SK-N-SH (cell line): ENCODE measurements around the gene BMPR1B. TPM values are rescaled to one million over a fixed set of nuclear protein-coding genes. Genes with fewer than 3 reads are reported as not detected.

ENCODE experiments used
- CTCF ChIA-PET: fragments of 300-600, 350-600 bp; formaldehyde crosslinking; extraction: SDS; loops from one replicate; lab custom pipeline; 2021; lab: Yijun Ruan, JAX
- POLR2A ChIA-PET: fragments of 350-600 bp; sonication (Branson Sonifier 250); formaldehyde crosslinking; extraction: SDS; loops from one replicate; lab custom pipeline; 2020; ENCODE audit warnings: antibody characterized with exemption, inconsistent platforms; lab: Yijun Ruan, JAX
- DNase-seq: peaks from one replicate; pipeline ENCODE4 v3.0.0; 2012
- H2AFZ ChIP-seq: fragments of 200-600 bp; sonication (generic); 2 replicates; pipeline ENCODE4 v1.8.1; 2016; ENCODE audit warnings: antibody characterized with exemption, mild to moderate bottlenecking, low read depth
- H3F3A ChIP-seq: fragments of 200-600 bp; sonication (generic); replicated peaks from 2 replicates; pipeline ENCODE3; 2016; ENCODE audit warnings: antibody characterized with exemption, mild to moderate bottlenecking; ENCODE audit not compliant: insufficient read depth
- H3K27ac ChIP-seq, 2 experiments: fragments of 200-500 bp in 1 of 2; fragments of 200-600 bp in 1 of 2; sonication (Bioruptor generic) in 1 of 2; sonication (generic), shearing (Covaris generic) in 1 of 2; 2 replicates each; pipeline versions ENCODE4 v1.5.1 to v1.6.1; 2014 to 2016; ENCODE audit warnings: low read depth in 2 of 2, inconsistent platforms in 1 of 2, low read length in 1 of 2, mild to moderate bottlenecking in 1 of 2, mixed read lengths in 1 of 2
- H3K27me3 ChIP-seq: fragments of 200-600 bp; sonication (generic), shearing (Covaris generic); 2 replicates; pipeline ENCODE4 v1.6.1; 2016; ENCODE audit warnings: mixed run types; ENCODE audit not compliant: insufficient read depth
- H3K36me3 ChIP-seq, 2 experiments: fragments of 200-500 bp in 1 of 2; fragments of 200-600 bp in 1 of 2; sonication (Bioruptor generic) in 1 of 2; sonication (generic) in 1 of 2; replicated peaks in 1 of 2; 2 replicates each; pipeline versions ENCODE3 to v1.5.1; 2014 to 2016; ENCODE audit warnings: low read length in 1 of 2, mild to moderate bottlenecking in 1 of 2; ENCODE audit not compliant: insufficient read depth in 2 of 2, control insufficient read depth in 1 of 2
- H3K4me1 ChIP-seq, 2 experiments: fragments of 200-500 bp in 1 of 2; fragments of 200-600 bp in 1 of 2; sonication (Bioruptor generic) in 1 of 2; sonication (generic), shearing (Covaris generic) in 1 of 2; 2 replicates each; pipeline versions ENCODE4 v1.5.1 to v1.6.1; 2014 to 2016; ENCODE audit warnings: low read depth in 1 of 2, low read length in 1 of 2, mixed run types in 1 of 2; ENCODE audit not compliant: insufficient read depth in 2 of 2, control insufficient read depth in 1 of 2
- H3K4me2 ChIP-seq: fragments of 200-600 bp; sonication (generic), shearing (Covaris generic); 2 replicates; pipeline ENCODE4 v1.6.1; 2017; ENCODE audit warnings: mixed run types
- H3K4me3 ChIP-seq, 2 experiments: fragments of 200-500 bp in 1 of 2; fragments of 200-600 bp in 1 of 2; sonication (Bioruptor generic) in 1 of 2; sonication (generic), shearing (Covaris generic) in 1 of 2; 2 replicates each; pipeline versions ENCODE4 v1.5.1 to v1.8.1; 2014 to 2016; ENCODE audit warnings: low read depth in 2 of 2, inconsistent platforms in 1 of 2, low read length in 1 of 2, mild to moderate bottlenecking in 1 of 2, mixed read lengths in 1 of 2, moderate library complexity in 1 of 2
- H3K79me2 ChIP-seq: fragments of 200-600 bp; sonication (generic); 2 replicates; pipeline ENCODE4 v1.8.1; 2017; ENCODE audit warnings: mild to moderate bottlenecking; ENCODE audit not compliant: insufficient read depth
- H3K9ac ChIP-seq: fragments of 200-600 bp; sonication (generic); 2 replicates; pipeline ENCODE4 v1.6.1; 2017; ENCODE audit warnings: mixed run types
- H3K9me2 ChIP-seq: fragments of 200-600 bp; sonication (generic); 2 replicates; pipeline ENCODE4 v1.6.1; 2017; ENCODE audit warnings: mixed run types
- H3K9me3 ChIP-seq: fragments of 200-600 bp; sonication (generic); 2 replicates; pipeline ENCODE4 v1.6.1; 2017; ENCODE audit warnings: mixed run types, mild to moderate bottlenecking, moderate library complexity
- H4K20me1 ChIP-seq: fragments of 200-600 bp; sonication (generic); 2 replicates; pipeline ENCODE4 v1.6.1; 2017; ENCODE audit warnings: mild to moderate bottlenecking, mixed run types; ENCODE audit not compliant: insufficient read depth
- CTCF ChIP-seq: fragments of 200-600 bp; sonication (generic); IDR thresholded peaks from 2 replicates; pipeline ENCODE4 v1.6.1; 2017; ENCODE audit warnings: antibody characterized with exemption, mild to moderate bottlenecking, moderate library complexity
- ELF1 ChIP-seq: IDR thresholded peaks from 2 replicates; pipeline ENCODE4 v1.4.0; 2012
- NRF1 ChIP-seq: IDR thresholded peaks from 2 replicates; pipeline ENCODE4 v1.6.1; 2012; ENCODE audit warnings: low read depth, mild to moderate bottlenecking, low read length
- RAD21 ChIP-seq: IDR thresholded peaks from 2 replicates; pipeline ENCODE4 v1.6.1; 2012; ENCODE audit warnings: mild to moderate bottlenecking, low read length
- TCF12 ChIP-seq: IDR thresholded peaks from 2 replicates; pipeline ENCODE4 v1.4.0; 2012
- USF1 ChIP-seq: IDR thresholded peaks from 2 replicates; pipeline ENCODE4 v1.4.0; 2012; ENCODE audit warnings: low read depth, borderline replicate concordance
- USF2 ChIP-seq: fragments of 150-350 bp; IDR thresholded peaks from 2 replicates; pipeline ENCODE4 v1.6.1; 2017; ENCODE audit warnings: antibody characterized with exemption, low read length, low read depth, borderline replicate concordance
- ZBTB33 ChIP-seq: IDR thresholded peaks from 2 replicates; pipeline ENCODE4 v1.4.0; 2012; ENCODE audit warnings: low read depth, borderline replicate concordance
- WGBS: methylation state at CpG from one replicate; pipeline ENCODE4 v1.1.6; 2017; ENCODE audit warnings: low lambda C conversion rate; 5-methylcytosine and 5-hydroxymethylcytosine counted together
- polyA plus RNA-seq, 3 experiments: library from polyadenylated mRNA; depleted of rRNA; stranded (reverse); fragments of >200 nt; gene quantifications; 2 replicates each; pipeline ENCODE4 v1.2.3, GENCODE V29; 2012

BMPR1B gene
- polyA plus RNA-seq, 1 of the 3 experiments (the other 2 are of a cell fraction): 0.16 TPM

DNA sequence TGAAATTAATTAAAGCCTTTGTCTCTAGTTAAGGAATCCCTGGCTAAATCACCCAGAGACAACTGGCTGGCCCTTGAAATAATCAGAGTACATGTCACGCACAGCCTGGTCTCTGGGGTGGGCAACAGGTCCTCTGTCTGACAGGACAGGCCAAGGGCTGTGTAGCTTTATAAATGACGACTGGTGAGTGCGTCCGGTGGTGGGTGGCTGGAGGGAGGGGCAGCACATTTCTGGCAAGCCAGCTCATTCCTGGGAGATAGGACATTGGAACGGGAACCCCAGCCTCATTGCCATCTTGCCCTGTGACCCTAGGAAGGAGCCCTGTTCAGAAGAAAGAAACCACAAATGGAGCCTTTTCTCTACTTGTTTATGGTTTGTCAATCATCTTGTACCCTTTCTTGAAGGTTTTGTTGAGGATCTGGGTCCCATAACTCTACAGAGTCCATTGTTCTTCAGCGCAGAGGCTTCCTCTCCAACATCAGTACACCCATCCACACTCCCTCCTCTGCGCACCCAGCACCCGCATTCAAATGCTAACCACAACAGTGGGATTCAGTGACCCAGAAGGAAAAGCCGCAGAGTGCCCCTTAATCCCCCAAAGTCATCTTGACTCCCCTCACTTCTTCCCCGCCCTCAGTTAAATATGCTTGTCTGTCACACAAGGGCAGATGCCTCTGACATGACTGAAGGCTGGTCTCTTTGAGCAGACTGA is 422.9 kb downstream of the BMPR1B start (continued):
- TF ChIP-seq CTCF: no peak
- TF ChIP-seq USF2: no peak
- no peak for TF ChIP-seq TCF12
- TF ChIP-seq ELF1: no peak
- no peak for TF ChIP-seq ZBTB33
- TF ChIP-seq NRF1: no peak
- no peak for TF ChIP-seq RAD21

- peaks cover 5% of the 10 kb centered on the region for H3F3A ChIP-seq
- peaks cover 0 to 59% of the 10 kb centered on the region in 2 experiments for H3K36me3 ChIP-seq
- no peak overlapping the region for H3K9ac ChIP-seq
- 72% methylated on average over 18 of the region's 18 CpGs for WGBS
- no peaks in the 10 kb centered on the region for H3K9me2 ChIP-seq
- H2AFZ ChIP-seq: no peak overlapping the region
- peaks cover 0 to 9% of the 10 kb centered on the region in 2 experiments; a peak in 1 of 4 replicates for H3K4me1 ChIP-seq
- TF ChIP-seq USF1 (no peak), CTCF (peak; percentile 19; the same call in 1 of the 2 replicates)
- DNase-seq: peak; percentile 52
- H3K9me3 ChIP-seq: no peaks in the 10 kb centered on the region
- ChIA-PET CTCF (no interaction called here), POLR2A (no interaction called here)
- no peak overlapping the region for H3K4me2 ChIP-seq
- H3K27me3 ChIP-seq: no peaks in the 10 kb centered on the region
- H3K4me3 ChIP-seq: no peak overlapping the region
- H3K79me2 ChIP-seq: no peaks in the 10 kb centered on the region
- H3K27ac ChIP-seq: no peak overlapping the region; a peak in 1 of 4 replicates
- H4K20me1 ChIP-seq: no peaks in the 10 kb centered on the region
Measured at GRCh38 chr4:95181243-95181995, 423.7 kb downstream of the BMPR1B start.
